BJ (cell line): ENCODE results near the gene MTG2. TPM values are rescaled to one million over a fixed set of nuclear protein-coding genes. Genes with fewer than 3 reads are reported as not detected.

ENCODE experiments used
- CTCF ChIA-PET: fragments of 350-600 bp; formaldehyde crosslinking; extraction: SDS; loops from one replicate; lab custom pipeline; 2021; ENCODE audit warnings: antibody characterized with exemption, inconsistent platforms; lab: Yijun Ruan, JAX
- POLR2A ChIA-PET: fragments of 300-600 bp; sonication (Branson Sonifier 250); formaldehyde crosslinking; extraction: SDS; loops from one replicate; lab custom pipeline; 2021; ENCODE audit warnings: antibody characterized with exemption; lab: Charles Lee
- DNase-seq: peaks from one replicate; pipeline ENCODE4 v3.0.0-alpha.2; 2011; ENCODE audit warnings: low read depth
- H3K27me3 ChIP-seq: 2 replicates; pipeline ENCODE4 v1.6.0; 2011; ENCODE audit warnings: low read length; ENCODE audit not compliant: control insufficient read depth, insufficient read depth
- H3K36me3 ChIP-seq: 2 replicates; pipeline ENCODE4 v1.5.1; 2011; ENCODE audit warnings: low read length; ENCODE audit not compliant: control insufficient read depth, insufficient read depth
- H3K4me3 ChIP-seq: 2 replicates; pipeline ENCODE4 v1.5.1; 2011; ENCODE audit warnings: low read depth, mild to moderate bottlenecking, control low read depth, low read length
- CTCF ChIP-seq: IDR thresholded peaks from 2 replicates; pipeline ENCODE4 v1.5.1; 2011; ENCODE audit warnings: low read depth, mild to moderate bottlenecking, control low read depth, inconsistent platforms, low read length, moderate library complexity; ENCODE audit not compliant: insufficient read depth
- polyA plus RNA-seq: library from polyadenylated mRNA; depleted of rRNA; stranded (reverse); fragments of >200 nt; gene quantifications from 2 replicates; pipeline ENCODE4 v1.2.3, GENCODE V29; 2011; rRNA removed

Gene MTG2
- polyA plus RNA-seq, 1 experiment: 19.3 TPM

GRCh38 chr20:62246431-62246830, 63.6 kb downstream of the MTG2 start:
- Histone ChIP-seq H3K27me3 (no peaks in the 10 kb centered on the region), H3K36me3 (peaks cover 2% of the 10 kb centered on the region; the same call in 1 of the 2 replicates), H3K4me3 (no peak overlapping the region)
- DNase-seq: no peak
- TF ChIP-seq CTCF: no peak
- CTCF ChIA-PET: no interaction called here
- POLR2A ChIA-PET: no interaction called here

GRCh38 chr20:62246872-62247652, 64.2 kb downstream of the MTG2 start:
- ChIA-PET POLR2A (no interaction called here), CTCF (interaction anchor here (0.6 kb wide), 1 partner anchor 11 kb away, joined by 3 read pairs; no protein-coding TSS in a partner anchor)
- no peak for DNase-seq
- Histone ChIP-seq H3K36me3 (peaks cover 2% of the 10 kb centered on the region; the same call in 1 of the 2 replicates), H3K27me3 (no peaks in the 10 kb centered on the region), H3K4me3 (no peak overlapping the region)
- TF ChIP-seq CTCF: no peak

GRCh38 chr20:62248890-62249560, 66.2 kb downstream of the MTG2 start:
- H3K27me3 ChIP-seq: no peaks in the 10 kb centered on the region

DNA sequence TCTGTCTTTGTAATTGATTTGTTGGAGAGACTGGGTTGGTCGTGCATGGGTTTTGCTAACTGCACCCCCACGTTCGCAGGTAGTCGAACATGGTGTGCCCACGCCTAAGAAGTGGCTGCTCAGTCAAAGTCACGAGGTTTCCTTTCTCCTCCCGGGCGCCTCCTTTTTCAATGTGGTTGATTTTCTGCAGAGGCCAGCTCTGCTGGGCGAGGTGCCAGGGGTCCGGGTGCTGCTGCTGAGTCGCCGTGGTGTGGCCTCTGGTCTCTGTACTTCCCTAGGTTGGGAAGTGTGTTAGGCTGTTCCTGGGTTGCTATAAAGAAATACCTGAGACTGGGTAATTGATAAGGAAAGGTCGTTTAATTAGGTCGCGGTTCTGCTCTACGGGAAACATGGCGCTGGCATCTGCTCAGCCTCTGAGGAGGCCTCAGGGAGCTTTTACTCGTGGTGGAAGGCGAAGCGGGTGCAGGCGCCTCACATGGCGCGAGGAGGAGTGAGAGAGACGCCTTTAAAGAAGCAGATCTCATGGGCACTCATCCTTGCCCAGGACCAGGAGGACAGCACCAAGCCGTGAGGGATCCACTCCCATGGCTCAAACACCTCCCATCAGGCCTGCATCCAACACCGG, 69.6 kb downstream of the MTG2 start:
- Histone ChIP-seq H3K4me3 (no peak overlapping the region), H3K27me3 (no peaks in the 10 kb centered on the region), H3K36me3 (peaks cover 11% of the 10 kb centered on the region)
- CTCF ChIA-PET: no interaction called here
- no peak for TF ChIP-seq CTCF
- DNase-seq: no peak
- POLR2A ChIA-PET: no interaction called here

More at GRCh38 chr20:62248890-62249560, 66.2 kb downstream of the MTG2 start:
- Histone ChIP-seq H3K4me3 (no peak overlapping the region), H3K36me3 (peaks cover 3% of the 10 kb centered on the region; the same call in 1 of the 2 replicates)
- no peak for DNase-seq
- ChIA-PET POLR2A (no interaction called here), CTCF (no interaction called here)
- TF ChIP-seq CTCF: no peak

Other genes starting within 250 kb of the MTG2 start
- gene TAF4, start 117.1 kb upstream of the MTG2 start, polyA plus RNA-seq: 1.2 and 1.4 TPM in 2 replicates
- gene LSM14B, start 60.6 kb upstream of the MTG2 start, polyA plus RNA-seq: 23.5 and 48.2 TPM in 2 replicates
- gene PSMA7, start 39.6 kb upstream of the MTG2 start, polyA plus RNA-seq: 319 and 478 TPM in 2 replicates
- 5.4 and 6.7 TPM in 2 replicates for gene SS18L1, start 39.3 kb upstream of the MTG2 start, polyA plus RNA-seq
- not detected in 2 replicates for gene HRH3, start 37.2 kb downstream of the MTG2 start, polyA plus RNA-seq
- gene OSBPL2, start 55.5 kb downstream of the MTG2 start, polyA plus RNA-seq: 15.9 and 20.5 TPM in 2 replicates
- gene ADRM1, start 120.0 kb downstream of the MTG2 start, polyA plus RNA-seq: 81.5 and 115 TPM in 2 replicates
- gene LAMA5, start 184.3 kb downstream of the MTG2 start, polyA plus RNA-seq: 0.82 and 1.1 TPM in 2 replicates
- gene RPS21, start 204.1 kb downstream of the MTG2 start, polyA plus RNA-seq: 3,553 and 3,818 TPM in 2 replicates
- 3.6 and 4.8 TPM in 2 replicates for gene CABLES2, start 224.3 kb downstream of the MTG2 start, polyA plus RNA-seq
- gene RBBP8NL, start 244.5 kb downstream of the MTG2 start, polyA plus RNA-seq: not detected in 2 replicates